Suprapubic skin (tissue), 4 donors: Measurements from ENCODE around the gene MCCC2. TPM values are rescaled to one million over a fixed set of nuclear protein-coding genes. Genes with fewer than 3 reads are reported as not detected.

Experiments
- DNase-seq, 2 donors: peaks; one replicate each; pipeline ENCODE4 v3.0.0-alpha.2; 2019; ENCODE audit warnings: low spot score in 2 of 2
- H3K27ac ChIP-seq: fragments of 200-600 bp; sonication (generic); one replicate; pipeline ENCODE4 v1.5.1; 2019
- H3K27me3 ChIP-seq: fragments of 200-600 bp; sonication (generic); one replicate; pipeline ENCODE4 v1.5.1; 2019
- H3K36me3 ChIP-seq: fragments of 200-600 bp; sonication (generic); one replicate; pipeline ENCODE4 v1.5.1; 2019
- H3K4me1 ChIP-seq: fragments of 200-600 bp; sonication (generic); one replicate; pipeline ENCODE4 v1.5.1; 2019
- H3K4me3 ChIP-seq: fragments of 200-600 bp; sonication (generic); one replicate; pipeline ENCODE4 v1.5.1; 2019; ENCODE audit warnings: mild to moderate bottlenecking
- H3K9me3 ChIP-seq: fragments of 200-600 bp; sonication (generic); one replicate; pipeline ENCODE4 v1.5.1; 2019
- CTCF ChIP-seq, 2 donors: fragments of 200-600 bp in 1 of 2; fragments of 450-650 bp in 1 of 2; sonication (generic) in 1 of 2; IDR thresholded peaks; one replicate each; pipeline ENCODE4 v1.5.1; 2016 to 2019; ENCODE audit warnings: antibody characterized with exemption in 2 of 2, mild to moderate bottlenecking in 1 of 2, moderate library complexity in 1 of 2
- EP300 ChIP-seq: sonication (generic); formaldehyde crosslinking; IDR thresholded peaks from one replicate; pipeline ENCODE4 v1.6.1; 2017; ENCODE audit warnings: antibody characterized with exemption
- POLR2A ChIP-seq, 2 donors: fragments of 450-650 bp; IDR thresholded peaks; one replicate each; pipeline ENCODE4 v1.6.1; 2017; ENCODE audit warnings: antibody characterized with exemption in 2 of 2, mild to moderate bottlenecking in 2 of 2, moderate library complexity in 2 of 2
- POLR2AphosphoS5 ChIP-seq, 3 donors: sonication (generic); formaldehyde crosslinking; IDR thresholded peaks; one replicate each; pipeline ENCODE4 v1.6.1; 2017; ENCODE audit warnings: antibody characterized with exemption in 3 of 3
- WGBS: methylation state at CpG from one replicate; pipeline ENCODE4 v1.1.5; 2018; 5-methylcytosine and 5-hydroxymethylcytosine counted together
- total RNA-seq, 4 donors: library from RNA; depleted of rRNA; stranded (reverse); fragments of >200 nt; gene quantifications; one replicate each; pipeline ENCODE4 v1.1.0, GENCODE V29; 2016

The MCCC2 gene
- total RNA-seq, 4 donors from 2014 or later, result 21.4 to 50.0 (median 35.8) TPM

DNA sequence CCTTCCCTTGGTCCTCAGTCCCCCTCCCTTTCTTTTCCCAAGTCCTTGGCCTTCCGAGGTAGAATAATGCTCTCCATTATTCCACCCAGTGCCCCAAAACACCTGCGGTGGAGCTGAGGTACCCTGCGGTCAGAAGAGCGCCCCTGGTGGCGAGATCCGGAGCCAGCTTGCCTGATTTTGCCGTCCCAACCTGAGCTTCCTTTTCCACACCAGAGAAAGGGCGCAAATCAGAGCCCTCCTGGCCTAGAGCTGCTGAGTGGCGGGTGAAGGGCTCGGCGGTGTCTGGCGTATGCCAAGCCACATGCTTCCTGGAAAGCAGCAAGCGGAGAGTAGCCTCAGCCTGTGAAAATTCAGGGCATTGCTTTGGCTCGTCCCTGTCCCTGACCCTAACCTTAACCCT lies 110.8 kb downstream of the MCCC2 start:
- peaks cover 7% of the 10 kb centered on the region for H3K27me3 ChIP-seq
- TF ChIP-seq CTCF (IDR thresholded peaks at IDR 0.05), result no peak
- TF ChIP-seq POLR2AphosphoS5 (IDR thresholded peaks at IDR 0.05), result no peak
- TF ChIP-seq EP300, result no peak
- no peak for TF ChIP-seq POLR2A (IDR thresholded peaks at IDR 0.05)
- no peaks in the 10 kb centered on the region for H3K36me3 ChIP-seq
- DNase-seq, result no peak
- no peaks in the 10 kb centered on the region for H3K4me1 ChIP-seq
- no peak overlapping the region for H3K27ac ChIP-seq
- WGBS, result 71% methylated on average over 14 of the region's 14 CpGs
- no peak overlapping the region for H3K4me3 ChIP-seq
- no peaks in the 10 kb centered on the region for H3K9me3 ChIP-seq

DNA sequence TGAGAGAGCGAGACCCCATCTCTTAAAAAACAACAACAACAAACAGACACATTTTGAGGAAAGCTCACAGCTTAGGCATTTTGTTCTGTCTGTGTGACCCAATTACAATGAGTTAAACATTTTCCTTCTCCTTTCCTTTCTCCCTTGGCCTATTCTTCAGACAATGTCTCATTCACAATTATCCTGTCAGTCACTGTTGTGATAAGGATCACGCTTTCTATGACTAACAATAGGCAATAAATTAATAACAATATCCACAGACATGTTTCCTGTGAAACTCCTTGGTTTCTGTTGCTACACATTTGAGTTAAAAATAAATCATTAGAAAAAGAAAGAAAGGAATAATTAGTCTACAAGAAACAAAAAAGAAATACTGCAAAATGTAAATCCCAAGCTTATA lies 112.1 kb downstream of the MCCC2 start:
- Histone ChIP-seq H3K36me3 (no peaks in the 10 kb centered on the region), H3K27me3 (peaks cover 7% of the 10 kb centered on the region), H3K4me3 (no peak overlapping the region), H3K9me3 (no peaks in the 10 kb centered on the region), H3K4me1 (no peaks in the 10 kb centered on the region), H3K27ac (no peak overlapping the region)
- 76% methylated on average over 2 of the region's 2 CpGs for WGBS
- no peak for DNase-seq
- no peak for TF ChIP-seq CTCF (IDR thresholded peaks at IDR 0.05)
- no peak for TF ChIP-seq POLR2A (IDR thresholded peaks at IDR 0.05)
- no peak for TF ChIP-seq EP300
- TF ChIP-seq POLR2AphosphoS5 (IDR thresholded peaks at IDR 0.05), result no peak

GRCh38 chr5:71699751-71700150 lies 112.6 kb downstream of the MCCC2 start:
- Histone ChIP-seq H3K27ac (no peak overlapping the region), H3K27me3 (peaks cover 7% of the 10 kb centered on the region), H3K4me1 (no peaks in the 10 kb centered on the region), H3K36me3 (no peaks in the 10 kb centered on the region), H3K4me3 (no peak overlapping the region), H3K9me3 (no peaks in the 10 kb centered on the region)
- 79% methylated on average over 2 of the region's 2 CpGs for WGBS
- TF ChIP-seq POLR2AphosphoS5 (IDR thresholded peaks at IDR 0.05) (no peak), CTCF (IDR thresholded peaks at IDR 0.05) (no peak), POLR2A (IDR thresholded peaks at IDR 0.05) (no peak), EP300 (no peak)
- no peak for DNase-seq

- no peak for DNase-seq
- Histone ChIP-seq H3K27me3 (peaks cover 7% of the 10 kb centered on the region), H3K36me3 (no peaks in the 10 kb centered on the region), H3K27ac (no peak overlapping the region), H3K9me3 (no peaks in the 10 kb centered on the region), H3K4me3 (no peak overlapping the region), H3K4me1 (no peaks in the 10 kb centered on the region)
- TF ChIP-seq EP300, result no peak
- no peak for TF ChIP-seq POLR2A (IDR thresholded peaks at IDR 0.05)
- no peak for TF ChIP-seq CTCF (IDR thresholded peaks at IDR 0.05)
- TF ChIP-seq POLR2AphosphoS5 (IDR thresholded peaks at IDR 0.05), result no peak
Measured at GRCh38 chr5:71700803-71701202, 113.7 kb downstream of the MCCC2 start.

DNA sequence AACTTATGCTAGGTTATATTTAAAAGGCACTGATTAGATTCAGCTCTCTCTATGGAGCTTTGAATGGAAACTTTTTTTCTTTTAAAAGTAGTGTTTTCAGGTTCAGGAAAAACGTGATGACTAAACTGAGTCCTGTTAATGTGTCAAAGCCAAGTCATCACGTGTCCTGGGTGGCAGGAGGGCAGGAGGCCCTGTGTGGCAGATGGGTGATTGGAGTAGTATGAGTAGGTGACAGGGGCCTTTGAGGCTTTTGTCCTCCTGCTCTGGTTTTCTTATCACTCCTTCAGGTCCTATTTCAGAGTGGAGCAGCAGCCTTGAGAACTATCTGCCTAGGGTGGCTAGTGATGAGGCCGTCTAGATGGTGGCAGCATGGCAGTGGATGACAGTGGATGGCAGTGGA lies 114.3 kb downstream of the MCCC2 start:
- 73% methylated on average over 3 of the region's 3 CpGs for WGBS
- Histone ChIP-seq H3K4me1 (no peaks in the 10 kb centered on the region), H3K27ac (no peak overlapping the region), H3K36me3 (no peaks in the 10 kb centered on the region), H3K9me3 (no peaks in the 10 kb centered on the region), H3K27me3 (peaks cover 12% of the 10 kb centered on the region), H3K4me3 (no peak overlapping the region)
- TF ChIP-seq CTCF (IDR thresholded peaks at IDR 0.05) (no peak), POLR2A (IDR thresholded peaks at IDR 0.05) (no peak), POLR2AphosphoS5 (IDR thresholded peaks at IDR 0.05) (no peak), EP300 (no peak)
- DNase-seq, result no peak
